HG02678 (cell line): ENCODE data around the gene C5orf52.
"Not testable (repeated sequence)": the region's sequence is repeated elsewhere in the genome, so short reads cannot be mapped to it uniquely, and the experiment has no call there.

Experiments used
- ATAC-seq: cut with Tn5 transposase; IDR thresholded peaks from one replicate; pipeline ENCODE4 v1.9.1; 2021; ENCODE audit warnings: mild to moderate bottlenecking, moderate library complexity; ENCODE audit not compliant: unreplicated experiment

The C5orf52 gene

GRCh38 chr5:157677931-157678330 is 6.6 kb downstream of the C5orf52 start:
- ATAC-seq = no peak

DNA sequence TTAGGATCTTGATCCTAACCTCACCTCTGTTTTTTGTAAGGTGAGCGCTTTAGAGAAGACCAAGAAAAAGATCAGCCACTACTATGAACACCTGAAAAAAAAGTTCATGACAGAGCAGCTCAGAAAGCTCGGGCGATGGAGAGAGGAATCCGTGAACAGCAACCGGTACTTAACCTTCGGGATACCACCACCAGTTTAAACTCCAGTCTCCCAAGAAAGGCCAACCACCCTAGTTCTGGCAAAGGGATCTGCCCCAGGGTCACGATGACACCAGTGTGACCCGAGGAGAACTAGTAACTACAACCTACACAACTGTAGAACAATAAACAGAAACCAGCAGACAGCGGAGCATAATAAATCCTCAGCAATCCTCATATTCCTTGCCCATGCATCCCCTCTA is 8.5 kb downstream of the C5orf52 start:
- ATAC-seq = no peak

DNA sequence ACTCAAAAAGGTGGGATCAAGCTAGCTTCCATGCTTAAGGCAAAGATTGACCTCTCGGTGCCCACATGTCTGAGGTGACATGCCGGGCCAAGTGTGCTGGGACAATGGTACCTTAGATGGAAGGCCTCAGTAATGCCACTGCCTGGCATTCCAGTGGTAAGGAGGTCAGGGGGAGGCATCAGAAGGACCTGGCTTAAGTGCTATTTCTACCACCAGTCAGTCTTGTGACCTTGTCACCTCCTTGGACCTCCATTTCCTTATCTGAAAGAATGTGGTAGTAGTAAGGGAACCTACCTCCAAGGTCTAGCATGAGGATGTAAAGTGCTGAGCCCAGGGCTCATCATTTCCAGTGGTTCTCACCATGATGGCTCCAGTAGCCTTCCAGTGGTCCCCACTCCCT is 8.9 kb downstream of the C5orf52 start:
- ATAC-seq = no peak

DNA sequence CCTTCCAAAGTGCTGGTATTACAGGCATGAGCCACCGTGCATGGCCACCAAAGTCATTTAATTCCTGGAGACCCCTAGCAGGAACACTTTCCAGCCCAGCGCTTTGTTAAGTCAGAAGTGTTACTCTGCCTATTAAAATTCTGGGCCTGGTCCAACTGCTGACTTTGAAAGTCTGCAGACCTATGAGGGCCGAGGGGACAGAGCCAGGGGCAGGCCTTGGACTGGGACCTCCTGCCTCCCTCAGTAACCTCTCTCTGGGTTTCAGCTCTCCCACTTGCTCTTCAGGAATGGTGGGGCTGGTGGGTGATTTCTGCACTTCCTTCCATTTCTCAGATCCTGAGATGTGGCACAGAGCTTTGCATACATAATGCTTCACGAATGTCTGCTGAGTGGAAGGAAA is 9.7 kb downstream of the C5orf52 start:
- no peak for ATAC-seq

DNA sequence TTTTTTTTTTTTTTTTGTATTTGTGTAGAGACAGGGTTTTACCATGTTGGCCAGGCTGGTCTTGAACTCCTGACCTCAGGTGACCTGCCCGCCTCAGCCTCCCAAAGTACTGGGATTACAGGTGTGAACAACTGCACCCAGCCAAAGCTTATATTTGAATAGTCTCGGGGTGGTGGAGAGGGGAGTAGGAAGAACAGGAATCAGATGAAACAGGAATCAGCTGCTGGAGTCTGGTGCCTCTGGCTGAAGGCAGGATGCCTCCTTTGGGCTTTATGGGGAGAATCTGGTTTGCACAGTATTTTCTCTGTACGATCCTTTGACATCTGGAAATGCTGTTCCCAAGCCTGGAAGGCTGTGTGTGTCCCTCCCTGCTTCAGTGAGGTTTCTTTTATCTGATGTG is 10.9 kb downstream of the C5orf52 start:
- no peak for ATAC-seq

DNA sequence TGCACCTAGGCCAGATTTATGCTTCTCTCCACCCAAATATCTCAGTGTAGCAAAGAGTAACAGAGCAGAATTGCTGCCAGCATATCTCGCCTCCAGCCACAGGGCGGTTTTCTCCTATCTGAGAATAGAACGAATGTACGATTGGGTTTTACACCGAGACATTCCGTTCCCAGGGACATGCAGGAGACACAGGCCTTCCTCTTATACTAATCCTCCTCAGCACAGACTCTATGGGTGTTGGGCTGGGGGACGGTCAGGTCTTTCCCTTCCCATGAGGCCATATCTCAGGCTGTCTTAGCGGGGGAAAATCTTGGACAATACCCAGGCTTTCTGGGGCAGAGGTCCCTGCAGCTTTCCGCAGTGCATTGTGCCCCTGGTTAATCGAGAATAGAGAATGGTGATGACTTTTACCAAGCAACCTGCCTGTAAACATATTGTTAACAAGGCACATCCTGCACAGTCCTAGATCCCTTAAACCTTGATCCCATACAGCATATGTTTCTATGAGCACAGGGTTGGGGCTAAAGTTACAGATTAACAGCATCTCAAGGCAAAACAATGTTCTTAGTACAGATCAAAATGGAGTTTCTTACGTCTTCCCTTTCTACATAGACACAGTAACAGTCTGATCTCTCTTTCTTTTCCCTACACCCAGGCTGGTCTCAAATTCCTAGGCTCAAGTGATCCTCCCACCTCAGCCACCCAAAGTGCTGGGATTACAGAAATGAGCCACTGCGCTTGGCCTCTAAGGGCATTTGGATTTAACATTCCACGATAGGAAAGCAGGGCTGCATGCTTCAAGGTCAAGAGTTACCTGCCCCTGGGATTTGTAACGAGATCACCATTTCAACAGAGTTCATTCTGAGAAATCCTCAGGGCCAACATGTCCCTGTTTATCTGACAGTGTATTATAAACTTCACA is 15.2 kb downstream of the C5orf52 start:
- ATAC-seq = not testable (repeated sequence)

- no peak for ATAC-seq
These were observed 15.8 kb downstream of the C5orf52 start for GRCh38 chr5:157687198-157687554.

GRCh38 chr5:157689942-157690689 is 18.8 kb downstream of the C5orf52 start:
- ATAC-seq = no peak

GRCh38 chr5:157690690-157691433 is 19.5 kb downstream of the C5orf52 start:
- no peak for ATAC-seq

DNA sequence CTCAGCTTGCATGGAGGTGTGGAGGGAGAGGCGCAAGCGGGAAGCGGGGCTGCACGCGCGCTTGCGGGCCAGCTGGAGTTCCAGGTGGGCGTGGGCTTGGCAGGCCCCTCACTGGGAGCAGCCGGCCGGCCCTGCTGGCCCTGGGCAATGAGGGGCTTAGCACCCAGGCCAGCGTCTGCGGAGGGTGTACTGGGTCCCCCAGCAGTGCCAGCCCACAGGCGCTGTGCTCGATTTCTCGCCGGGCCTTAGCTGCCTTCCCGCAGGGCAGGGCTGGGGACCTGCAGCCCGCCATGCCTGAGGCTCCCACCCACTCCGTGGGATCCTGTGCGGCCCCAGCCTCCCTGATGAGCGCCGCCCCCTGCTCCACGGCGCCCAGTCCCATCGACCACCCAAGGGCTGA is 22.5 kb downstream of the C5orf52 start:
- ATAC-seq = not testable (repeated sequence)

DNA sequence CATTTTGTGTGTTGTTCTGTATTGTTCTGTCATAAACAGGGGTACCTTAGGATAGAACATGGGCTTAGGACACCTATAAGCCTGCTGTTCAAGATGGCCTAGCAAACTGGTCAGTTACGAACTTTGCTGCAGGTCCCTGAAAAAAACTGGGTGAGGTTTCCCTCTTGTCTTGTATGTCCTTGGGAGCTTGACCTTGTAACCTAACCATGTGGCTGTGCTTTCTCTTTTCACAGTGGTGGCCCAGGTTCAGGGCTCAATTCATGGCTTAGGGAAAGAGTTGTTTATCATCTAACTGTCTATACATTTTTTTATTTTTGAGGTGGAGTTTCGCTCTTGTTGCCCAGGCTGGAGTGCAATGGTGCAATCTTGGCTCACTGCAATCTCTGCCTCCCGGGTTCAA is 24.8 kb downstream of the C5orf52 start:
- not testable (repeated sequence) for ATAC-seq

GRCh38 chr5:157698674-157699073 is 27.3 kb downstream of the C5orf52 start:
- ATAC-seq = not testable (repeated sequence)

GRCh38 chr5:157703736-157704135 is 32.4 kb downstream of the C5orf52 start:
- ATAC-seq = no peak

- ATAC-seq = no peak
These were observed 37.5 kb downstream of the C5orf52 start for GRCh38 chr5:157708866-157709265.

- no peak for ATAC-seq
These were observed 38.0 kb downstream of the C5orf52 start for GRCh38 chr5:157709346-157709745.

- no peak for ATAC-seq
These were observed 39.1 kb downstream of the C5orf52 start for GRCh38 chr5:157710431-157710830.

DNA sequence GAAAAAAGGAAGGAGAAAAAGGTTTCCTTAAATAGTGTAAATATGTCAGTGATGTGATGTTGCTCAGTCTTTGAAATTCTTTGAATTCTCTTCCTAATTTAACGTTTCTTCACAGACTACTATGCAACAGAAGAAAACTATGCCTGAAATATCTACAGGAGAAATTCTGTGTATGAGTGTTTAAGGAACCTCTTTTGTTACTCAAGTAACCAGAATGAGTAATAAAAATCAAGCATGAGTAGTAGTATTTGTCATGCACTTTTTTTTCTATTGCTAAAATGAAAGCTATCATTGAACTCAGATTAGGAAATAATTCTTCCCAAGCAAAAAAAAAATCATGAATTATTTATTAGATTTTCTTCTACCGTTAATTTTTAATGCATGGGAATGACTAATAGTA is 39.5 kb downstream of the C5orf52 start:
- ATAC-seq = no peak

DNA sequence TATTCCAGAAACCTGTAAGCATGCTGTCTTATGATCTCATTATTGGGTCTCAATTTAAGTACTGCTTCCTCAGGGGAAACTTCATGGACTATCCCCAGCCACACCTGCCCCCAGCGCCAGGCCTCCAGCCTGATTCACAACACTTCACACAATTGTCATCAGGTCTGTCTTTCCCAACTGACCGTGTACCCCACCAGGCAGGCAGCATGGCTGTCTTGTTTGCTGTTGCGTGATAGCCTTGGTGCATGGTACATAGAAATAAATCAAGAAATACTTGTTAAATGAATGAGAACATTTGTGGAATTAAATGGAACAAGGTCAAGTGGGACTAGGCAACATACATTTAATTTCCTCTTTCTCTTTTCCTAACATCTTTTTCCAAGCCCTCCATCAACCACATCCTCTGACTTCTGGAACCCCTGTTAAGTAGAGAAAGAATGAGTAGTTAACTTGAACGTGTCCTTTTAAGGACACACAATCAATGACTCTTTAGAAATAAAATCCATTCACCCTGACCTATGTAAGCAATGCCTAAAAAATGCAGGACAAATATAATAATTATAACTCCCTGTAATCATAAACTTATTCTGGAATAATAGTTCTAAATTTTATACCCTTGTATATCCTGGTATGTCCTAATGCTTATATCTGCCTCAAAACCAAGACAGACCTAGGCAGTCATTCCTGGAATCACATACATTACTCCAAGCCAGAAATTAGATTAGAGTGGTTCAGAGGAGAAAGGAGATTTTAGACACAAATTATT is 42.7 kb downstream of the C5orf52 start:
- ATAC-seq = no peak

DNA sequence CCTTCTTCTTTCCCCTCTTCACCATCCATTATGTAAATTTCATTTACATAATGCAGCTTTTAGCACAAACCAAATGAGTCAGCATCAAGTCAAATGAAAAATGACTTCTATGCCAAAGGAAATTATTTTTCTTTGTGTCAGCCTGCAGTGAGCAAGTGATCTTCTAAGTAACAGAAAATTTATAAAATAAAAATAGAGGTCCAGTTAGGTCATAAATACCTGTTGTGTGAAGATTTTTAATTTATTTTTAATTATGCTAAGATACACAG is 43.2 kb downstream of the C5orf52 start:
- ATAC-seq = no peak

GRCh38 chr5:157718519-157718918 is 47.2 kb downstream of the C5orf52 start:
- peak; percentile 53 for ATAC-seq

- no peak for ATAC-seq
These were observed 47.9 kb downstream of the C5orf52 start for GRCh38 chr5:157719245-157719644.
